Body of pancreas (tissue), 4 donors: ENCODE results near the gene ROBO1.
"Not testable (repeated sequence)": the region's sequence is repeated elsewhere in the genome, so short reads cannot be mapped to it uniquely, and the experiment has no call there.

Experiments
- CTCF ChIP-seq, 7 experiments: fragments of 450-650 bp in 4 of 7; fragments of 200-600 bp in 3 of 7; sonication (generic) in 3 of 7; IDR thresholded peaks; one replicate each; pipeline ENCODE4 v1.5.1; 2016 to 2019; ENCODE audit warnings: antibody characterized with exemption in 7 of 7
- POLR2A ChIP-seq, 3 donors: fragments of 450-650 bp; IDR thresholded peaks; one replicate each; pipeline ENCODE4 v1.6.1; 2016; ENCODE audit warnings: antibody characterized with exemption in 3 of 3, mild to moderate bottlenecking in 2 of 3

- not testable (repeated sequence) for TF ChIP-seq CTCF, POLR2A (IDR thresholded peaks at IDR 0.05)
Measured at GRCh38 chr3:79790177-79790576, 22.4 kb upstream of the ROBO1 start.
